ENCODE results near the gene USP16. TPM values are rescaled to one million over a fixed set of nuclear protein-coding genes. Genes with fewer than 3 reads are reported as not detected.

USP16 gene
- polyA plus RNA-seq, 3 donors: 11.6 to 23.6 (median 16.2) TPM

DNA sequence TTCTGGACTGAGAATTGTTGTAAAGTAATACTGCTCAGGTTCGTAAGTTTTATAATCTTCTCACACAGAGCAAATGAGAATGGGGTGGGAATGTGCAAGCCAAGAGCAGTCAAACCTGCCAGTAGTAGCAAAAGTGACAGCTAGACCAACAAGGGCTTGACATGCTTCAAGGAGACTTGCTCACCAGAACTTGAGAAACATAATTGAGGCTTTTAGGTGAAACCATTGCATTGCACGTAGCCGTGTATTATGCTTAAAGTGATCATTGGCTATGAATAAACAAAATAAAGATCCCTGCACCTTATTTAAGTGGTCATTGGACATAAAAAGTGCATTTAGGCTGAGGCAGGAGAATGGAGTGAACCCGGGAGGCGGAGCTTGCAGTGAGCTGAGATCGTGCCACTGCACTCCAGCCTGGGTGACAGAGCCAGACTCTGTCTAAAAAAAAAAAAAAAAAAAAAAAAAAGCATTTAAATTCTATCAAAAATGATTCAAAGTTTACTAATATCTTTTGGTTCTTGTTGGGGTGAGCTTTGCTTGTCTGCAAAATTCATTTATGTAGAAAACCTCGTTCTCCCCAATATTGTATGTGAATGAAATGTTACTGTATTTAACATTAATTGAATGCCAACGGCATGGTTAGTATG is 60.8 kb downstream of the USP16 start:
- Histone ChIP-seq H2AFZ (ENCODE audit: insufficient read depth, low read depth, low read length, poor library complexity, severe bottlenecking) (no peak overlapping the region), H3K9ac (ENCODE audit: insufficient read depth, low read length, poor library complexity, severe bottlenecking) (no peak overlapping the region), H3K4me3 (replicated peaks in 1 of 3; ENCODE audit: low read depth in 2 of 3, low read length in 3 of 3) (no peak overlapping the region), H3K4me2 (replicated peaks; ENCODE audit: extremely low read depth, low read length, poor library complexity, severe bottlenecking) (no peak overlapping the region), H3K79me2 (ENCODE audit: insufficient read depth, low read length) (no peaks in the 10 kb centered on the region), H3K4me1 (ENCODE audit: control insufficient read depth in 1 of 2, insufficient read depth in 2 of 2, low read length in 2 of 2) (peaks cover 37 to 38% of the 10 kb centered on the region in 2 donors), H3K27me3 (ENCODE audit: control insufficient read depth in 2 of 2, insufficient read depth in 2 of 2, low read length in 2 of 2) (no peaks in the 10 kb centered on the region), H3K9me3 (replicated peaks in 1 of 2; ENCODE audit: control insufficient read depth in 1 of 2, insufficient read depth in 1 of 2, low read length in 2 of 2) (no peaks in the 10 kb centered on the region), H3K36me3 (replicated peaks in 1 of 2; ENCODE audit: control insufficient read depth in 1 of 2, insufficient read depth in 2 of 2, low read length in 2 of 2) (no peaks in the 10 kb centered on the region), H3K27ac (ENCODE audit: low read depth in 1 of 2, low read length in 2 of 2) (no peak overlapping the region), H4K20me1 (ENCODE audit: insufficient read depth, low read length) (no peaks in the 10 kb centered on the region)
- peaks cover 37% of the 10 kb centered on the region for H3K4me1 Mint-ChIP-seq
- TF ChIP-seq, protein P1, sequence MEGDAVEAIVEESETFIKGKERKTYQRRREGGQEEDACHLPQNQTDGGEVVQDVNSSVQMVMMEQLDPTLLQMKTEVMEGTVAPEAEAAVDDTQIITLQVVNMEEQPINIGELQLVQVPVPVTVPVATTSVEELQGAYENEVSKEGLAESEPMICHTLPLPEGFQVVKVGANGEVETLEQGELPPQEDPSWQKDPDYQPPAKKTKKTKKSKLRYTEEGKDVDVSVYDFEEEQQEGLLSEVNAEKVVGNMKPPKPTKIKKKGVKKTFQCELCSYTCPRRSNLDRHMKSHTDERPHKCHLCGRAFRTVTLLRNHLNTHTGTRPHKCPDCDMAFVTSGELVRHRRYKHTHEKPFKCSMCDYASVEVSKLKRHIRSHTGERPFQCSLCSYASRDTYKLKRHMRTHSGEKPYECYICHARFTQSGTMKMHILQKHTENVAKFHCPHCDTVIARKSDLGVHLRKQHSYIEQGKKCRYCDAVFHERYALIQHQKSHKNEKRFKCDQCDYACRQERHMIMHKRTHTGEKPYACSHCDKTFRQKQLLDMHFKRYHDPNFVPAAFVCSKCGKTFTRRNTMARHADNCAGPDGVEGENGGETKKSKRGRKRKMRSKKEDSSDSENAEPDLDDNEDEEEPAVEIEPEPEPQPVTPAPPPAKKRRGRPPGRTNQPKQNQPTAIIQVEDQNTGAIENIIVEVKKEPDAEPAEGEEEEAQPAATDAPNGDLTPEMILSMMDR (IDR thresholded peaks at IDR 0.05): no peak
- intact Hi-C loops (cut with micrococcal nuclease): loop anchor here (5.0 kb wide), 2 partner anchors 217 to 287 kb away; no protein-coding TSS in a partner anchor
- H3K27ac Mint-ChIP-seq: no peak overlapping the region
- H3K4me3 Mint-ChIP-seq: no peak overlapping the region
- no CpG with 5 or more reads among the region's 8 CpGs for WGBS (ENCODE audit: insufficient coverage)
- no peak for DNase-seq
- no peaks in the 10 kb centered on the region for H3K9me3 Mint-ChIP-seq
- H3K27me3 Mint-ChIP-seq (ENCODE audit: low read depth in 3 of 3): peaks cover 0 to 4% (median 0%) of the 10 kb centered on the region in 3 donors
- peaks cover 0 to 2% of the 10 kb centered on the region in 2 donors for H3K36me3 Mint-ChIP-seq

DNA sequence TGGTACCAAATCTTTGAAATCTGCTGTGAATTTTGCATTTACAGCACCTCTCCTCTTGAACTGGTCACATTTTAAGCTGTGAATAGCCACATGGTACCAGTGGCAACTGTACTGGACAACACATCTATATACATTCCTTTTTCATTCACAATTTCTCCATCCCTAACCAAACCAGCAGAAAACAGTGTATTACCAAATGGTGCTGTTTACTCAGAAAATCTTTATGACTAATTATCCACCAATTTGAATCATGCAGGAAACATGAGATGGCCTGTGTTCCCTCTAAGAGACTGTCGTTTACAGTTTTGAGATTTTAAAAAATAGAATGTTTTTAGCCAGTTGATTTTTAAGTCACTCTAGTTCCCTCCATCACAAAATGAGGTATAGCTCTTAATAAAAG is 66.6 kb downstream of the USP16 start:
- Histone ChIP-seq H3K27me3 (ENCODE audit: control insufficient read depth in 2 of 2, insufficient read depth in 2 of 2, low read length in 2 of 2) (no peaks in the 10 kb centered on the region), H3K4me2 (replicated peaks; ENCODE audit: extremely low read depth, low read length, poor library complexity, severe bottlenecking) (no peak overlapping the region), H3K9me3 (replicated peaks in 1 of 2; ENCODE audit: control insufficient read depth in 1 of 2, insufficient read depth in 1 of 2, low read length in 2 of 2) (no peaks in the 10 kb centered on the region), H3K9ac (ENCODE audit: insufficient read depth, low read length, poor library complexity, severe bottlenecking) (no peak overlapping the region), H3K36me3 (replicated peaks in 1 of 2; ENCODE audit: control insufficient read depth in 1 of 2, insufficient read depth in 2 of 2, low read length in 2 of 2) (no peaks in the 10 kb centered on the region), H3K27ac (ENCODE audit: low read depth in 1 of 2, low read length in 2 of 2) (peak overlapping the region in 1 of 2 donors; percentile 79), H3K4me1 (ENCODE audit: control insufficient read depth in 1 of 2, insufficient read depth in 2 of 2, low read length in 2 of 2) (peaks cover 26 to 38% of the 10 kb centered on the region in 2 donors), H2AFZ (ENCODE audit: insufficient read depth, low read depth, low read length, poor library complexity, severe bottlenecking) (no peak overlapping the region), H3K79me2 (ENCODE audit: insufficient read depth, low read length) (no peaks in the 10 kb centered on the region), H4K20me1 (ENCODE audit: insufficient read depth, low read length) (no peaks in the 10 kb centered on the region), H3K4me3 (replicated peaks in 1 of 3; ENCODE audit: low read depth in 2 of 3, low read length in 3 of 3) (no peak overlapping the region)
- Mint-ChIP-seq H3K4me3 (no peak overlapping the region), H3K4me1 (peaks cover 48% of the 10 kb centered on the region), H3K36me3 (peaks cover 14% of the 10 kb centered on the region in 2 donors), H3K27ac (peak overlapping the region; percentile 79 to 97 (median 92)), H3K9me3 (peaks cover 0 to 3% (median 0%) of the 10 kb centered on the region in 7 donors), H3K27me3 (ENCODE audit: low read depth in 3 of 3) (peaks cover 0 to 4% (median 2%) of the 10 kb centered on the region in 3 donors)
- intact Hi-C loops (cut with micrococcal nuclease): loop anchor here (2.0 to 5.0 kb wide), 2 partner anchors 211 to 282 kb away; no protein-coding TSS in a partner anchor
- TF ChIP-seq, protein P1 (IDR thresholded peaks at IDR 0.05): no peak
- no CpG with 5 or more reads among the region's 1 CpG for WGBS (ENCODE audit: insufficient coverage)
- DNase-seq: peak; percentile 48 to 76 (median 69)

Measured in CD14-positive monocyte (primary cell).